ENCODE results near the gene B3GLCT. TPM values are rescaled to one million over a fixed set of nuclear protein-coding genes. Genes with fewer than 3 reads are reported as not detected.
A peak's percentile ranks its signal among the peaks of the same experiment; 100 is the strongest.

Gene B3GLCT
- total RNA-seq, 1 donor from 2014 or later, result 8.2 TPM

- DNase-seq (ENCODE audit: extremely low spot score, unreplicated experiment), result peak; percentile 36
- TF ChIP-seq, protein P1, sequence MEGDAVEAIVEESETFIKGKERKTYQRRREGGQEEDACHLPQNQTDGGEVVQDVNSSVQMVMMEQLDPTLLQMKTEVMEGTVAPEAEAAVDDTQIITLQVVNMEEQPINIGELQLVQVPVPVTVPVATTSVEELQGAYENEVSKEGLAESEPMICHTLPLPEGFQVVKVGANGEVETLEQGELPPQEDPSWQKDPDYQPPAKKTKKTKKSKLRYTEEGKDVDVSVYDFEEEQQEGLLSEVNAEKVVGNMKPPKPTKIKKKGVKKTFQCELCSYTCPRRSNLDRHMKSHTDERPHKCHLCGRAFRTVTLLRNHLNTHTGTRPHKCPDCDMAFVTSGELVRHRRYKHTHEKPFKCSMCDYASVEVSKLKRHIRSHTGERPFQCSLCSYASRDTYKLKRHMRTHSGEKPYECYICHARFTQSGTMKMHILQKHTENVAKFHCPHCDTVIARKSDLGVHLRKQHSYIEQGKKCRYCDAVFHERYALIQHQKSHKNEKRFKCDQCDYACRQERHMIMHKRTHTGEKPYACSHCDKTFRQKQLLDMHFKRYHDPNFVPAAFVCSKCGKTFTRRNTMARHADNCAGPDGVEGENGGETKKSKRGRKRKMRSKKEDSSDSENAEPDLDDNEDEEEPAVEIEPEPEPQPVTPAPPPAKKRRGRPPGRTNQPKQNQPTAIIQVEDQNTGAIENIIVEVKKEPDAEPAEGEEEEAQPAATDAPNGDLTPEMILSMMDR (IDR thresholded peaks at IDR 0.05), result no peak
- Mint-ChIP-seq H3K9me3 (ENCODE audit: unreplicated experiment) (no peaks in the 10 kb centered on the region), H3K4me1 (ENCODE audit: unreplicated experiment) (no peaks in the 10 kb centered on the region), H3K36me3 (ENCODE audit: unreplicated experiment) (no peaks in the 10 kb centered on the region), H3K4me3 (ENCODE audit: unreplicated experiment) (no peak overlapping the region), H3K27me3 (ENCODE audit: unreplicated experiment) (peaks cover 8% of the 10 kb centered on the region), H3K27ac (ENCODE audit: unreplicated experiment) (no peak overlapping the region)
These were observed 167.6 kb downstream of the B3GLCT start for GRCh38 chr13:31367410-31367809.

DNA sequence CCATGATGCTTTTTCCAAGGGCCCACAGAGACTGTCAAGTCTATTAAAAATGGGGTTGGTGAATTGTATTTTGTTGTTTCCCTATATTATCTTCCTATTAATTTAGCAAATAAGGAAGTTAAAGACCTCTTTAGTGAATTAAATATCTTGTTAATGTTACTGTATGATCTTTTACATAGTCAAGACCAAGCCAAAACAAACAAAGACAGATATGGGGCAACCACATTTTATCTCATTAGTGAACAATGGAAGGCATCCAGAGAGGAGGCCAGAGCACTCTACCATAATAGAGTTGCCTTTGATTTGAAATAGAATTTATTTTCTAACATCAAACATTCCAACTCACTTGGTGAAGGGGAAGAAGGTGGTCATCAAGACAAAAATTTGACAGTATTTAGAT is 169.4 kb downstream of the B3GLCT start:
- no peaks in the 10 kb centered on the region for H3K36me3 Mint-ChIP-seq (ENCODE audit: unreplicated experiment)
- TF ChIP-seq, protein P1 (IDR thresholded peaks at IDR 0.05), result no peak
- no peak overlapping the region for H3K27ac Mint-ChIP-seq (ENCODE audit: unreplicated experiment)
- no peak overlapping the region for H3K4me3 Mint-ChIP-seq (ENCODE audit: unreplicated experiment)
- DNase-seq (ENCODE audit: extremely low spot score, unreplicated experiment), result no peak
- peaks cover 10% of the 10 kb centered on the region for H3K27me3 Mint-ChIP-seq (ENCODE audit: unreplicated experiment)
- no peaks in the 10 kb centered on the region for H3K9me3 Mint-ChIP-seq (ENCODE audit: unreplicated experiment)
- H3K4me1 Mint-ChIP-seq (ENCODE audit: unreplicated experiment), result no peaks in the 10 kb centered on the region

GRCh38 chr13:31372454-31372853 is 172.7 kb downstream of the B3GLCT start:
- Mint-ChIP-seq H3K9me3 (ENCODE audit: unreplicated experiment) (no peaks in the 10 kb centered on the region), H3K4me3 (ENCODE audit: unreplicated experiment) (no peak overlapping the region), H3K36me3 (ENCODE audit: unreplicated experiment) (no peaks in the 10 kb centered on the region), H3K27me3 (ENCODE audit: unreplicated experiment) (peaks cover 18% of the 10 kb centered on the region), H3K4me1 (ENCODE audit: unreplicated experiment) (no peaks in the 10 kb centered on the region), H3K27ac (ENCODE audit: unreplicated experiment) (no peak overlapping the region)
- TF ChIP-seq, protein P1 (IDR thresholded peaks at IDR 0.05), result no peak
- DNase-seq (ENCODE audit: extremely low spot score, unreplicated experiment), result no peak

DNA sequence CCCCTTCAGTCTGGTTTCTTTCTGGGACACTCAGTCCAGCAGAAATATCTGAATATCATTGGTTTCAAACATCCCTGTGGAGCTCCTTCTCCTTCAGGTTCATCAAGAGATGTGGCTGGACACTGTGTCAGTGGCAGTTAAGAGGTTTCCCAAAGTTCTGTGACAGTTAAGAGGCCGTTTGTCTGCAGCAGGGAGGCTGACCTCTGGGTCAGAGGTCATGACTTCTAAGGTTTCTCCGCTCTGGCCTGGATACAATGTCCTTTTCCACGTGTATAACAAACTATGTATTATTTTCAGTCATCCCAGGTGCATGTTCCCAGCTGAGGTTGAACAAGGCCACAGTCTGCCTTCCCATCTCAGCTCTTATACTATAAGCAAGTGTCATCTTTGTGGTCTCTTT is 174.9 kb downstream of the B3GLCT start:
- Mint-ChIP-seq H3K4me1 (ENCODE audit: unreplicated experiment) (no peaks in the 10 kb centered on the region), H3K9me3 (ENCODE audit: unreplicated experiment) (no peaks in the 10 kb centered on the region), H3K36me3 (ENCODE audit: unreplicated experiment) (no peaks in the 10 kb centered on the region), H3K27ac (ENCODE audit: unreplicated experiment) (no peak overlapping the region), H3K4me3 (ENCODE audit: unreplicated experiment) (no peak overlapping the region), H3K27me3 (ENCODE audit: unreplicated experiment) (peaks cover 29% of the 10 kb centered on the region)
- DNase-seq (ENCODE audit: extremely low spot score, unreplicated experiment), result no peak
- TF ChIP-seq, protein P1 (IDR thresholded peaks at IDR 0.05), result no peak

- no peaks in the 10 kb centered on the region for H3K36me3 Mint-ChIP-seq (ENCODE audit: unreplicated experiment)
- peak; percentile 54 for DNase-seq (ENCODE audit: extremely low spot score, unreplicated experiment)
- peaks cover 34% of the 10 kb centered on the region for H3K27me3 Mint-ChIP-seq (ENCODE audit: unreplicated experiment)
- no peak overlapping the region for H3K4me3 Mint-ChIP-seq (ENCODE audit: unreplicated experiment)
- TF ChIP-seq, protein P1 (IDR thresholded peaks at IDR 0.05), result no peak
- no peaks in the 10 kb centered on the region for H3K4me1 Mint-ChIP-seq (ENCODE audit: unreplicated experiment)
- no peaks in the 10 kb centered on the region for H3K9me3 Mint-ChIP-seq (ENCODE audit: unreplicated experiment)
- H3K27ac Mint-ChIP-seq (ENCODE audit: unreplicated experiment), result no peak overlapping the region
These were observed 178.2 kb downstream of the B3GLCT start for GRCh38 chr13:31377946-31378345.
